Activated naive CD8-positive, alpha-beta T cell treated with anti-CD3 and anti-CD28 coated beads, Interleukin-2, amount 50 U/mL, for 16 hours (primary cell): ENCODE measurements around the gene C20orf144.

Experiments
- DNase-seq: peaks from one replicate; pipeline ENCODE4 v3.0.0-alpha.2; 2020; ENCODE audit warnings: low read depth, low spot score

The C20orf144 gene

DNA sequence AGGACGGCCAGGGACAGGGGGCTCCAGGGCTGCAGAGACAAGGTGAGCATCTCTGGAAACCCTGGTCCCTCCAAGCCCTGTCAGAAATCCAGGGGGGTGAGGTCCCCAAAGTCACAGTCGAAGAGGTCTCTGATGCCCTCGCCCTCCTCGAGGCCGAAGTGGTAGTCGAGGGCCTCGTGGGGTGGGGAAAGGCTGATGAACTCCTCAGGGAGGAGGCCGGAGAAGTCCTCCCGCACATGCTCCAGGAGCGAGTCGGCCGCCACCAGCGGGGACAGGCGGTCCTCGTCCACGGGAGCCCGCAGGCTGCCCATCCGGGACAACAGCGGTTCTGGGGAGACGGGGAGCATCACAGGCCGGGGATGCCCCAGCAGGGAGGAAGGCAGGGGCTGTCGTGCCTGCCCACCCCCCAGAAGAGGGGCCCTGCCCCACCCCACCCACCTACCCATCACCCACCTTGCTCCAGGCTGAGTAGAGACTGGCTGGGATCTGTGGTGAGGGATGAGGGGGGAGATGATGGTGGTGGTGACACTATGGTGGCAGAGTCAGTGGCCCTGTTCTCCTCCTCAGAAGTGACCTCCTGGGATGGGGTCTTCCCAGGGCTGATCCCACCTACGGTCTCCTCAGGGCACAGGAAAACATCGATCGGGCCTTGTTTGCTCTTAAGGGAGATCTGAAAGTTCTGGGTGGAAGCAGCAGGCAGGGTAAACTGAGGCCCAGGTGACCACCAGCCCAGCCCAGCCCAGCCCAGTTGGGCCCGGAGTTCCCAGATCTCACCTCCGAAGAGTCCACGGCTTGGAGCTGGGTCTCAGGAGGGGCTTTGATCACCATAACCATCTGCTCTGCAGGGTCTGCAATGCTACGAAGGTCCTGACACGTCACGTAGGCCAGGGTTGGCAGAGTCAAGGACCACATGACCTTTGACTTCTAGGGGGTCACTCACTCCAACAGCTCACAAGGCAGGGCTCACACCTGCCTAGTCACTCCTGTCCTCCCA, 14.8 kb downstream of the C20orf144 start:
- DNase-seq: no peak

GRCh38 chr20:33677991-33678702, 16.0 kb downstream of the C20orf144 start:
- DNase-seq: no peak

DNA sequence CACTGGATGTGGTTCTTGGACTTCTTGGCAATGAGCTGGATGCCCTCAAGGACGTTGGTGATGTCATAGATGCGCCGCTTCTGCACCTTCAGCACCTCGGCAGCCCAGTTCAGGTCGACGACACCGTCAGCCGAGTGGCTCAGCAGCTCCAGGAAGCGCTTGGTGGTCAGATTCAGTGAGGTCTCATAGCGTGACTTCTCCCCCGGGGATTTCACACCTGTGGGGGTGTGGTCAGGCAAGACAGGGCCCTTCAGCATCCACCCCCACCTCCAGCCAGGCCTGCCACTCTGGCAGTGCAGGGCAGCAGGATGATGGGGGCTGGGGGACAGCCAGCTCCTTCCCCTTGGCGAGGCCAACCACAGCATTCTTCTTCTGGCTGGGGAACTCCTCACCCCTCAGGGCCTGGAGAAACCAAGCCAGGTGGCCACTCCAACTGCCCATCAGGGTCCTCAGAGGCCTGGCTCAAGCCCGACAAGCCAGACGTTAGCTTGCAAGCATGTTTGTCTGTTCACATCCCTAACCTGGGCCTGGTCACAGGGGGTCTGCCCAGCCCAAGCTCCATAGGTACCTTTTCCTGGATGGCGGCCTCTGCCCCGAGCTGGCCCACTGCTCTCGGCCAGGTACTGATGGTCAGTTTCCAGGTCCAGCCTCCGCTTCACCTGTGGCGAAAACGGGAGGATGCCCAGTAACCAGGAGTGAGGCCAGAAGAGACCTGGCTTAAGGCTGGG, 17.8 kb downstream of the C20orf144 start:
- DNase-seq: no peak

GRCh38 chr20:33680686-33681085, 18.6 kb downstream of the C20orf144 start:
- DNase-seq: no peak

DNA sequence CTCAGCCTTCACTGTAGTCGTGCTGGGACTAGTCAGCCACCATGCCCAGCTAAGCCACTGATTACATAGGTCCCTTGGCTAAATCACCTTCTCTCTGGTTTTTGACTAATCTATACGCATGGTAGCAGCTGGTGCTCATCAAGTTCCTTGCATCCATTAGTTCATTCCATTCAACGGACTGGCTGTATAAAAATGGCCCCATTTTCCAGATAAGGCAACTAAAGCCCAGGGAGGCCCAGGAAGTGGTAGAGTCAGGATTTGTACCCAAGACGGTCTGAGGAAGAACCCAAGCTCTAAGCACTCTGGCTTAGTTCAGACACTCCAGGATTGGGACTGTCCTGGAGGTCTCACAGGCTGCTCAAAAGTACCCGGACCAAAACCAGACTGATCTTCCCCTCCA, 19.2 kb downstream of the C20orf144 start:
- DNase-seq: no peak

- DNase-seq: no peak
Observed at GRCh38 chr20:33681728-33682353, 19.7 kb downstream of the C20orf144 start.

DNA sequence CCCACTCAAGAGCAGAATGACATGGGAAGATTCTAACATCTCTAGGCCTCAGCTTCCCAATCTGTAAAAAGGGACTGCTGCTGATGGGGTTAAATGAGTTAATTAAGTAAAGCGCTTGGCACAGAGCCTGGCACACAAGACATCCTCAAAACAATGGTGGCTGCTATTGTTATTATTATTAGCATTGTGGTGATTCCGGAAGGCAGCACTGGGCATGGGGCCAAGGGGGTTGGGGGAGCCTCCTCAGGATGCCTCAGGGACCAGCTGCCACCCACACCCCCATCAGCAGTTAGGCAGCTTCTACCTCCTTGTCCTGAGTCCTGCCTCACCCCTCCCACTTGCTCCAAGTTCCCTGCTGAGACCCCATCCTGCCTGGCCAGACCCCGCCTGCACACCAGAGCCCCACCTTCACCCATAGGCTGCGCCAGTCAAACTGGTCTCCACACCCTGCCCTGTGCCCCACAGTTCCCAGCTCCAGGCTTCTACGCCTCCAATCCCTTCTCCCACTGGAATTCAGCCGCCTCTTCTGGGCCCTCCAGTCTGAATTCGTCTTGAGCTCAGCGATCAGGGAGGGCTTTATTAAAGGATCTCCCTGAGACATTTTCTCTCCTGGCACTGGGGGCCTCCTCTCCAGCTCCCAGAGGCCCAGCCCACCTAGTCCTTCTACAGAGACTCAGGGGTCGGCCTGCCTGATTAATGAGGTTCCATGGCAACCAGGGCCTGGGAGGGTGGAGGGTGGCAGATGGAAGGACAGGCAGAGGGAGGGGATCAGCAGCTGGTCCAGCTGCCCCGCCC, 22.6 kb downstream of the C20orf144 start:
- no peak for DNase-seq

DNA sequence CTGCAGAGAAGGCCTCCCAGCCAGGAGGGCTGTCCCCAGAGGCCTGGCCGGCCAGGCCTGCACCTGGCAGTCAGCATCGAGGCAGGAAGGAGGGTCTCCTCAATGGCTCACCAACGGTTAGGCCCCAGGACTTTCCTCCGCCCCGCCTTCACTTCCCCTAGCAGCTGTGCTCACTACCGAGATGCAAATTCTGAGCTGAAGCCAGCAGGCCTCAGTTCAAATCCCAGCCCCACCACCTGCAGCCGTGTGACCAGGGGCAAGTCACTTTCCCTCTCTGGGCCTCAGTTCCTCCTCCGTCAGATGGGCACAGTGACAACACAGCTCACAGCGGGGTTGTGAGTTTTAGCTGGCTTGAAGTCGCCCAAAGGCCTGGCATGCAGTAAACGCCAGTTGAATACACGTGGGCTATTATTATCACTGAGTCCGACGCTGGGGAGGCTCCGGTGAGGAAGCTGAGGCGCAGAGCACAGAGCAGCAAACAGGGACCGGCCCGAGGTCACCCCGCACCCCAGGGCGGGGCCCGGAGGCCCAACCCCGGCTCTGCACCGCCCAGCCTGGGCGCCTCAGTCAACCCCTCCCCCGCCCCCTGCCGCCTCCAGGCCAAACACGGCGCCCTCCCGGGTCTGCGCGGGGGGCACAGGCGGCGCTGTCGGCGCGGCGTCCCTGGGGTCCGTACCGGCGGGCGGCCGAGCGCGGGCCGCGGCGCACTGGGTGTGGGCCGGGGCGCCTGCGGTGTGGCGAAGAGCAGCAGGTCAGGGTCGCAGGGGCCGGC, 23.4 kb downstream of the C20orf144 start:
- peak; percentile 29 for DNase-seq

DNA sequence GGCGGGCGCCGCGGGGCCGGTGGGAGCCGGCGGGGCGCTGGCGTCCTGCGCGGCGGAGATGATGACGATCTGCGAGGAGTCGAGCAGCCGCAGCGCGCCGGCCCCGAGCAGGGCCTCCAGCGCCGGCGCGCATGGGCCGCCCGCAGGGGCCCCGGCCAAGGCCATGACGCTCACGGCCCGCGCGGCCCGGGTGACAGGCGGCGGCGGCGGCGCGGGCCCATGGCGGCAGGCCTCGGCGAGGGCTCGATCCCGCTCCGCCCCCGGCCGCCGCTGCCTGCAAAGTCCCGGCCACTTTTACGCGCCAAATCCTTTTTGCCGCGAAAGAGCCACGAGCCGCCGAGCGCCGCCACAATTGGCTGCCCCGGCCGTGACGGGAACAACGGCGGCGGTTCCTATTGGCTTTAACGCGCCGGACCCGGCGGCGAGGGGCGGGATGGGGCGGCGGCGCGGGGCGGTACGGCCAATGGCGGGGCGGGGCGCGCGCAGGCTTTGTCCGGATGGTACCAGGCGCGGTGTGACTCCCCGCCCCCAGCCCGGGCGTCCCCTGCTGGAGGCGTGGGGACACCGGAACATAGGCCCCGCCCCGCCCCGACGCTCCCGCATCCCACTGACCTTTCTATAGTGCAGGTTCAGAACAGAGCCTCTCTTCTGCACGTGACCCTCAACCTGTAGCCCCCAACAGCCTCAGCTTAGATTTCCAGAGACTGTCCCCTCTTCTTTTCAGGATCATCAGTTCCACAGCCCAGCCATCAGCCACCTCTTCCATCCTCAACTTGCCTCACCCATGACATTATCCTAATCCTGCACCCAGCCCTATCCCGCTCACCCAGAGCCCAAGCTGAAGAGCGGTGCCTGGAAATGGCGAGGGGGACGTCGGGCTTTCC, 24.2 kb downstream of the C20orf144 start, which contains the start of gene E2F1:
Gene E2F1 (minus strand): TSS at position 286 of the 884 bp plus-strand sequence. CDS start 121 bp downstream, at position 165.
- DNase-seq: peak; percentile 87

DNA sequence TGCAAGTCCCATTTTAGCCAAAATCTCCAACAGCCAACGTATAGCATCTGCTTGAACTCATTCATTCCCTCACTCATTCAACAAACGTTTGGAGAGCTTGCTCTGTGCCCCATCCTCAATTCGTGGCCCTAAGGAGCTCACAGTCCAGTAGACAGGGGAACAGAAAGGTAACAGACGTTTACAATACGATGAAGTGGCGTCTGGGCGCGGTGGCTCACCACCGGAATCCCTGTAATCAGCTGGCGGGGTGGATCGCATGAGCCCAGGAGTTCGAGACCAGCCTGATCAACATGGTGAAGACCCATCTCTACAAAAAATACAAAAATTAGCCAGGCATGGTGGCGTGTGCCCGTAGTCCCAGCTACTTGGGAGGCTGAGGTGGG, 24.8 kb downstream of the C20orf144 start:
- DNase-seq: no peak

GRCh38 chr20:33687370-33687915, 25.3 kb downstream of the C20orf144 start:
- no peak for DNase-seq

GRCh38 chr20:33687993-33688937, 26.1 kb downstream of the C20orf144 start:
- DNase-seq: no peak

DNA sequence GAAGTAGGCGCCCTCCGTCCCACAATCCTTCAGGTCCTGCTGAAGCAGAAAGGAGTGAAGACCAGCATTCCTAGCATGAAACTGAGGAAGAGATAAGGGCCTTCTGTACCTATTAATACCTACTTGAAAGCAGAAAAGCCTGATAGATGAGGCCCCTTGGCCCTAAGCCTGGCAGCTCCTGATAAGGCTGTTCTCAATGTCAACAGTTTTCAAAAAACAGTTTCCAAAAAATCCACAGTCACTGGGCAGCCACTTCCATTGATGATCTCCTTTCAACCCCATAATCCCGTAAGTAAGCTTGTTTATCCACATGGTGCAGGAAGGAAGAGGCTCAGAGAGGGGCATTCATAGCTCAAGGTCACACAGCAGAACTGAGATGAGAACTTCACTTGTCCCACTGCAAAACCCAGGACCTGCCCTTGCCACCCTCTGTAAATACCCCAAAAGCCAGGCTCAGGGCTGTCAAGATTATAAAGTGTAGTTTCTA, 26.9 kb downstream of the C20orf144 start:
- no peak for DNase-seq

GRCh38 chr20:33689493-33689892, 27.4 kb downstream of the C20orf144 start:
- DNase-seq: no peak

- no peak for DNase-seq
Observed at GRCh38 chr20:33689973-33690372, 27.8 kb downstream of the C20orf144 start.

- DNase-seq: no peak
Observed at GRCh38 chr20:33693289-33693688, 31.2 kb downstream of the C20orf144 start.
